ENCODE data around the gene STEAP4.
A peak's percentile ranks its signal among the peaks of the same experiment; 100 is the strongest.

Gene STEAP4

DNA sequence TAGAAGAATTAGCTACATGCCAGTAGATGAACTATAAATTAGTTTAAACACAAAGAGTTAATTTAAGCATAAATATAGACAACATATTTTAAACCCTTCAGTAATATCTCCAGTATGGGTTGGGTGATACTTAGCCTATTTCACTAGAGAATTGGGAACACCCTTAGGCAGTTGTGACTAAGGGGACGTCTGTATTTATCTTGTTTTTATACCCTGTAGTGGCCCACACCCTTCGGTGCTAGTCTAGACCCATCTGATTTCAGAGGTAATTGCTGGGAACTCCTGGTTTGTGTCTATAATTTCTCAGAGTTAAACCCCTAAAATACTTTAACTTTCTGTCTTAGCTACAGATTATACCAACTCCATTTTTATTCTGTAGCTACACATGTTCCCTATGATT is 11.5 kb upstream of the STEAP4 start:
- H3K27ac Mint-ChIP-seq = no peak overlapping the region
- no peak overlapping the region for H3K4me3 Mint-ChIP-seq
- H3K4me1 Mint-ChIP-seq = peaks cover 6% of the 10 kb centered on the region
- H3K27me3 Mint-ChIP-seq (ENCODE audit: low read depth) = no peaks in the 10 kb centered on the region
- TF ChIP-seq, protein P1, sequence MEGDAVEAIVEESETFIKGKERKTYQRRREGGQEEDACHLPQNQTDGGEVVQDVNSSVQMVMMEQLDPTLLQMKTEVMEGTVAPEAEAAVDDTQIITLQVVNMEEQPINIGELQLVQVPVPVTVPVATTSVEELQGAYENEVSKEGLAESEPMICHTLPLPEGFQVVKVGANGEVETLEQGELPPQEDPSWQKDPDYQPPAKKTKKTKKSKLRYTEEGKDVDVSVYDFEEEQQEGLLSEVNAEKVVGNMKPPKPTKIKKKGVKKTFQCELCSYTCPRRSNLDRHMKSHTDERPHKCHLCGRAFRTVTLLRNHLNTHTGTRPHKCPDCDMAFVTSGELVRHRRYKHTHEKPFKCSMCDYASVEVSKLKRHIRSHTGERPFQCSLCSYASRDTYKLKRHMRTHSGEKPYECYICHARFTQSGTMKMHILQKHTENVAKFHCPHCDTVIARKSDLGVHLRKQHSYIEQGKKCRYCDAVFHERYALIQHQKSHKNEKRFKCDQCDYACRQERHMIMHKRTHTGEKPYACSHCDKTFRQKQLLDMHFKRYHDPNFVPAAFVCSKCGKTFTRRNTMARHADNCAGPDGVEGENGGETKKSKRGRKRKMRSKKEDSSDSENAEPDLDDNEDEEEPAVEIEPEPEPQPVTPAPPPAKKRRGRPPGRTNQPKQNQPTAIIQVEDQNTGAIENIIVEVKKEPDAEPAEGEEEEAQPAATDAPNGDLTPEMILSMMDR (IDR thresholded peaks at IDR 0.05; ENCODE audit: unreplicated experiment in 3 of 3) = no peak
- no peaks in the 10 kb centered on the region for H3K9me3 Mint-ChIP-seq
- H3K36me3 Mint-ChIP-seq (ENCODE audit: low read depth) = no peaks in the 10 kb centered on the region

GRCh38 chr7:88317422-88317821 is 10.7 kb upstream of the STEAP4 start:
- H3K4me3 Mint-ChIP-seq = no peak overlapping the region
- no peak overlapping the region for H3K27ac Mint-ChIP-seq
- H3K4me1 Mint-ChIP-seq = peaks cover 6% of the 10 kb centered on the region
- no peaks in the 10 kb centered on the region for H3K27me3 Mint-ChIP-seq (ENCODE audit: low read depth)
- TF ChIP-seq, protein P1 (IDR thresholded peaks at IDR 0.05; ENCODE audit: unreplicated experiment in 3 of 3) = no peak
- H3K9me3 Mint-ChIP-seq = no peaks in the 10 kb centered on the region
- H3K36me3 Mint-ChIP-seq (ENCODE audit: low read depth) = no peaks in the 10 kb centered on the region

DNA sequence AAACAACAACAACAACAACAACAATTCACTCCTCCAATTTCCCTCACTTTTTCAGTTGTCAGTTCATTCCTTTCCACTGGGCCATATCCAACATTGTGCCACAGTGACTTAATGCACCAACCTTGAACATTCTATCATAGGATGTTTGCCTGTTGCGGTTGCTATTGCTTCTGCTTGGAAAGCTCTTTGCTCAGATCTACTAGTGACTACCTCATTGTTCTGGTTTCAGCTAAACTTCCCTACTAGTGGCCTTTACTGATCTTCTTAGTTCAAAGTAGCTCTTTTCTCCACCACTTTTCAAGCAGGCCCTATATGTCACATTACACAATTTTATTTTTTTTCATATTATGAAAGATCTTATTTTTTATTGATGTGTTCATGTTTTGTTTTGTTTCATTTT is 9.8 kb upstream of the STEAP4 start:
- H3K36me3 Mint-ChIP-seq (ENCODE audit: low read depth) = no peaks in the 10 kb centered on the region
- no peaks in the 10 kb centered on the region for H3K9me3 Mint-ChIP-seq
- peaks cover 13% of the 10 kb centered on the region for H3K4me1 Mint-ChIP-seq
- TF ChIP-seq, protein P1 (IDR thresholded peaks at IDR 0.05; ENCODE audit: unreplicated experiment in 3 of 3) = no peak
- H3K4me3 Mint-ChIP-seq = no peak overlapping the region
- H3K27me3 Mint-ChIP-seq (ENCODE audit: low read depth) = no peaks in the 10 kb centered on the region
- H3K27ac Mint-ChIP-seq = no peak overlapping the region

DNA sequence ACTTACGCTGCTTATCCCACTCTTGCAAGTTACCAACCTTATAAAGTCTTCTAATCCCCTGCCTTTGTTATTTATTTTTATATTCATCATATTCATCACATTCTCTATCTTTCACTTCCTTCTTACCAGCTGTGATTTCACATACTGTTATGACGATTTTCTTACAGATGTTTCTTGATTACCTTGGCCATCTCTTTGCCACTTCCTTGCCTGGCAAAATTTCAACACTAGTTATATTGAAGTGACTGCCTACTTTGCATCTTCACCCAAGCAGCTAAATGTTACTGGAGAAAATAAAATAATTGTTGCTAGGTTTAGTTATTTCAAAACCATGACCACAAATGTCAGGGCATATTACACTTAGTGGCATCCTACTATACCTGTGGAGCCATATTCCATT is 8.8 kb upstream of the STEAP4 start:
- TF ChIP-seq, protein P1 (IDR thresholded peaks at IDR 0.05; ENCODE audit: unreplicated experiment in 3 of 3) = no peak
- no peaks in the 10 kb centered on the region for H3K27me3 Mint-ChIP-seq (ENCODE audit: low read depth)
- no peak overlapping the region for H3K27ac Mint-ChIP-seq
- no peaks in the 10 kb centered on the region for H3K36me3 Mint-ChIP-seq (ENCODE audit: low read depth)
- no peaks in the 10 kb centered on the region for H3K9me3 Mint-ChIP-seq
- H3K4me1 Mint-ChIP-seq = peaks cover 16% of the 10 kb centered on the region
- no peak overlapping the region for H3K4me3 Mint-ChIP-seq

- no peaks in the 10 kb centered on the region for H3K27me3 Mint-ChIP-seq (ENCODE audit: low read depth)
- no peaks in the 10 kb centered on the region for H3K36me3 Mint-ChIP-seq (ENCODE audit: low read depth)
- H3K27ac Mint-ChIP-seq = peak overlapping the region in 2 of 3 experiments; percentile 3 to 10
- TF ChIP-seq, protein P1 (IDR thresholded peaks at IDR 0.05; ENCODE audit: unreplicated experiment in 3 of 3) = no peak
- no peak overlapping the region for H3K4me3 Mint-ChIP-seq
- peaks cover 16% of the 10 kb centered on the region for H3K4me1 Mint-ChIP-seq
- no peaks in the 10 kb centered on the region for H3K9me3 Mint-ChIP-seq
Observed at GRCh38 chr7:88314061-88314491, 7.4 kb upstream of the STEAP4 start.

- H3K4me1 Mint-ChIP-seq = peaks cover 16% of the 10 kb centered on the region
- TF ChIP-seq, protein P1 (IDR thresholded peaks at IDR 0.05; ENCODE audit: unreplicated experiment in 3 of 3) = no peak
- H3K4me3 Mint-ChIP-seq = no peak overlapping the region
- H3K27ac Mint-ChIP-seq = no peak overlapping the region
- H3K27me3 Mint-ChIP-seq (ENCODE audit: low read depth) = peaks cover 9% of the 10 kb centered on the region
- H3K36me3 Mint-ChIP-seq (ENCODE audit: low read depth) = no peaks in the 10 kb centered on the region
- no peaks in the 10 kb centered on the region for H3K9me3 Mint-ChIP-seq
Observed at GRCh38 chr7:88312061-88312663, 5.5 kb upstream of the STEAP4 start.

All from nephron (organoid).